Measurements from ENCODE around the gene ARID1B.

- TF ChIP-seq POLR2A (IDR thresholded peaks at IDR 0.05) (no peak), CTCF (IDR thresholded peaks at IDR 0.05) (no peak)
Measured at GRCh38 chr6:156816505-156816904, 39.3 kb downstream of the ARID1B start.
